HG03342 (cell line): ENCODE results near the gene PAXX.

Experiments used
- ATAC-seq: cut with Tn5 transposase; IDR thresholded peaks from one replicate; pipeline ENCODE4 v1.9.1; 2021; ENCODE audit warnings: mild to moderate bottlenecking, moderate library complexity; ENCODE audit not compliant: unreplicated experiment

Gene PAXX

DNA sequence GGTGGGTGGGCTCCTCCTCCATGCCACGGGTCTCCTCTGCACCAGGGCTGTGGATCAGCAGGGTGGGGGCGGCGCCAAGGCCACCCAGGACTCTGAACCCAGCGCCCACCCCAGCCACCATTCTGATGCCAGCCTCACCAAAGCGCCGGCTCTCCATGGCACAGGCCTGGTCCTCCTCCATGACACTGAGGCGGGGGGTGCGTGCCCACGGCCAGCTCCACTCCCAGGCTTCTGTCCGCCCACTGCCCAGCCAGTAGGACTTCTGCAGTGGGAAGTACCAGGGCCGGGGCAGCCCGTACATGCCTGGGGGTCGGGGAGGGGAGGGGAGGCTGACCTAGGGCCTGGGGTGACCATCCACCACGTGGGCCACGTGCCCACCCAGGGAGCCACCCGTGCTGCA lies 24.2 kb downstream of the PAXX start:
- ATAC-seq, result no peak

DNA sequence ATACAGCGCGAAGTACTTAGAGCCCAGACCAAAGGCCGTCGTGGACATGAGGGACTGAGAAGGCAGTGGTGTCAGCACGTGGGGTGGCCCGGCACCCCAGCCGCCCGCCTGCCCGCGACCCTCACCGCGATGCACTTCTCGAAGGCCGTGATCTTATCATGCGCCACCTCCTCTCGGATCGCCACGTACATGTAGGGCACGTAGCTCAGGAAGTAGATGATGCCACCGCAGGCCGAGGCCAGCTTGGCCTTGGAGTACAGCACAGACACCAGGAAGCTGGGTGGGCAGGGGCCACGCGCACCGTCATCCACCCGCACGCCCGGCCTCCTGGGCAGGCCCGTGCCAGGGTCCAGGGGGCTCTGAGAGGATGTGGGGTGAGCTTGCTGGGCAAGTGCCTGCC lies 24.8 kb downstream of the PAXX start:
- ATAC-seq, result no peak

DNA sequence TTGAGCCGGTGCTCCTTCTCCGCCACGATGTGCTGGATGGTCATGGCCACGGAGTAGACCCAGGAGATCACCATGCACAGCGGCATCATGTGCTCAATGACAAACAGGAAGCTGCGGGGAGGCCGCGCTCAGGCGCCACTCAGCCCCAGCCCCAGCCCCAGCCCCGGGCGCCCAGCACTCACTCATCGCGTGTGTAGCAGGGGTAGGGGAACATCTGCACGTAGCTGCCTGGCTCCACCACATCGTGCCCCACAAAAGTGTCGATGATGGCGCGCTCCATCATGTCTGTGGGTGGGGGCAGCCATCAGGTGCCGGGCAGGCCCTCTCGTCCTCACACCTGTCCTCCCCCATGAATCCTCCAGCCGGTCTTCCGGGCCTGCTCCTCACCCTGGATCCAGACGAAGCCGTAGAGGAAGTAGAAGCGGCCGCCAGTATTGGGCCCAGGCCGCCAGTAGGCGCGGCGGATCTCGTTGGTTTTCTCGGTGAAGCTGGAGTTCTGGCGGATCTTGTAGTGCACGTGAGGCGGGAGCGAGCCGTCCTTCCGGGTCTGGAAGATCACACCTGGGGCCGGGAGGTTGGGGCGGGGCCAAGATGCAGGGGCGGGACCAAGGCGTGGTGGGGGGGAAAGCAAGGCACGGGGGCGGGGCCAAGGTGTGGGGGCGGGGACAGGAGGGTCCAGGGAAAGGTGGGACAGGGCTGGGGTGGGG lies 25.7 kb downstream of the PAXX start:
- no peak for ATAC-seq

DNA sequence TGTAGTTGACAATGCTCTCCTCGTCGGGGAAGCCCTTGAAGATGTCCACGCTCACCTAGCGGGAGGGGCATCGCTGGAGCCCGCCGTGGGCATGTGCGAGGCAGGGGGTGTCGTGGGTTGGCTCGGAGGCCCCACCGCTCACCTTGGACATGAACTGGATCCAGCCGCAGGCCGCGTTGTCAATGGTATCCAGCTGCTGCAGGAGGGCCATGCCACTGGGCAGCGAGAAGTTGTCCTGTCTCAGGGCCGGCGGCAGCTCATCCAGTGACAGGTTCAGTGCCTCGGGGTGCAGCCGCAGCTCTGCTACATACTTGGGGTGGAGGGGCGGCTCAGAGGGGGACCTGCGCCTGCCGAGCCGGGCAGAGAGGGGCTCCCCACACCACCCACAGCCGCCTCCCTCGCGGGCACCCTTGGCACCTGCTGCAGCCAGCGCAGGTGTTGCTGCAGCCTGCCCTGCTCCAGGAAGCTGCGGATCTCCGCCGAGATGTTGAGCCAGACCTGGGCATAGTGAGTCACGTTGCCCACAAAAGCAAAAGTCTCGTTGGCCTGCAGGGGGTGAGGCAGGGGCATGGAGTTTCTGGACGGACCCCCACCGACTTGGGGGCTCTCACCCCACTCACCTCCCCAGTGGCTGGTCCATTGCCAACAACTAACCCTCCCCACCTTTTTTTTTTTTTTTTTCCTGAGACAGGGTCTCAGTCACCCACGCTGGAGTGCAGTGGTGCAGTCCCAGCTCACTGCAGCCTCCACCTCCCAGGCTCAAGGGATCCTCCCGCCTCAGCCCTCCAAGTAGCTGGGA lies 26.7 kb downstream of the PAXX start:
- no peak for ATAC-seq

DNA sequence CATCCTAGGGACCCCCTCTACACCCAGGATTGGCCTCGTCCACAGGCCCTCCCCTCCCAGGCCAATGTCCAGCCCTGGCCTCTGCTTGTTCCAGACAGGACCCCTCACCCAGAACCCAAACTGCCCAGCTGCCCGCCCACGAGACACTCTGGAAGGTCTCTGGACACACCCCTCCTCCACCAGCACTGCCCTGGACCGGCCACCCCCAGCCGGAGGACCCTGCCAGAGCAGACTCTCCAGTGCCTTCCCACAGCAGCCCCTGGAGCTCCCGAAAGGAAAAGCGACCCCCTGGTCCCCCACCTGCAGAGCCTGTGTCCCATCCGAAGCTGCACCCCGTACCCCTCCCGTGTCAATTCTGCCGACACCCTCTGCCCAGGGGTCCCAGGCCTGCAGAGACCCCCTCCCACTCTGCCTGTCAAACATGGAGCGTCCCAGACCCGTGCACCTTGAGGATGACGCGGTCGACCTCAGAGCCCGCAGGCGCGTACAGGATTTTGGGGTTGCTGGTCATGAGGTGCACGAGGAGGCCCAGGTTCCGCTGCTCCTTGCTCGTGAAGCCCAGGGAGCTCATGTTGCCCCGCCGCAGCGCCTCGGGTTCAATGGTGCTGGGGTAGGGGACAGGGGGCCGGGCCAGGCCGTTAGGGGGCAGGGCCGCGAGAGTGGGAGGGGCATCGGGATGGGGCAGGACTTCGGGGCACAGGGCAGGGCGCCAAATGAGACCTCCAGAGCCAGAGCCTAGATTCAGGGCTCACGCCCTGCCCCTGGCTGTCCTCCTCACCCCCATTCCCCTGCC lies 27.9 kb downstream of the PAXX start:
- ATAC-seq, result no peak

DNA sequence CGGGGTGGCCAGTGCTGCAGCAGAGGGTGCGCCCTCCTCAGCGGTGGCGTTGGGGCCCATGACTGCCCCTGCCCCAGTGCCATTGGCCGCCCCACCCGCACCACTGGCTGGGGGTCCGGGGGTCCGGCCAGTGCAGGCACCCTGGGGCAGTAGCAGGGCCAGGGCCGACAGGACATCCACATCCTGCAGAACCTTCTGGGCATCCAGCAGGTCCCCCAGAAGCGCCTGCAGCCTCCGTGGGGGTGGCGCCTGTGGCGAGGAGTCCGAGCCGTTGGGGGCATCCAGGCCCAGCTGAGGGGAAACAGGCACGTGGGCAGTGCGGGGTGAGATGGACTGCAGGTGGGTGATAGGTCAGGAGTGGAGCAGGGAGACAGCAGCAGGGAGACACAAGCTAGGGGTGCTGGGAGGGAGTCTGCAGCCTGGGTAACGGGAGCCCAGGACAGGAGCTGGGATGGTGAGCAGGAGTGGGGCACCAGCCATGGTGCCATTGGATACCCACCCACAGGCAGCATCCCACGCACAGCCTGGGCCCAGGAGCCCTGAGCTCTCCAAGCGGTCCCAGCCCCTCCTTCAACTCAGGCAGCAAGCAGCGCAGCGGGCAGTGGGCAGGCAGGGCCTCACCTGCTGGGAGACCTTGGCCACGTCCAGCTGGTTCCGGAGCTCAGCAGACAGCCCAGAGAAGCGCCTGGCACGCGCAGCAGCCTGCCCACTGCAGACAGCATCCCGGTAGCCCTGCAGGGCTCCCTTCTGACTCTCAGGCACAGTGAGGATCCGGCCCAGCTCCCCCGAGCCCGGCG lies 28.7 kb downstream of the PAXX start:
- no peak for ATAC-seq

DNA sequence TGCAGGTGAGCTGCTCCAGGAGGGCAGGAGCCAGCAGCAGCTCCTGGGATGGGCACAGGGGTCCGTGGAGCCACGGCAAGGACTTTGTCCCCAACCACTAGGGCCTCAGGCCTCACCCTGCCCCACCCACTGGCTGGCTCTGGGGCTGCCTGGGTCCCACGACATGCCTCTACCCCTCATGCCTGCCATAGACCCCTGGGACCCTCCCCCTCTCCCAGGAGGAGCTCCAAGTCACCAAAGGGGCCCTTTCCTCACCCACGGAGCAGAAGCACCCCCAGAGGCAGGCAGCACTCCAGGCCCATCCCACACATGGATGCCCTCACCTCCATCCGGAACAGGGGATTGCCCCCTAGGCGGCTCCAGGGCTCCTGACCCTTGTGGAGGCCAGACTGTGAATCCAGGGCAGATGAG lies 29.4 kb downstream of the PAXX start:
- no peak for ATAC-seq

DNA sequence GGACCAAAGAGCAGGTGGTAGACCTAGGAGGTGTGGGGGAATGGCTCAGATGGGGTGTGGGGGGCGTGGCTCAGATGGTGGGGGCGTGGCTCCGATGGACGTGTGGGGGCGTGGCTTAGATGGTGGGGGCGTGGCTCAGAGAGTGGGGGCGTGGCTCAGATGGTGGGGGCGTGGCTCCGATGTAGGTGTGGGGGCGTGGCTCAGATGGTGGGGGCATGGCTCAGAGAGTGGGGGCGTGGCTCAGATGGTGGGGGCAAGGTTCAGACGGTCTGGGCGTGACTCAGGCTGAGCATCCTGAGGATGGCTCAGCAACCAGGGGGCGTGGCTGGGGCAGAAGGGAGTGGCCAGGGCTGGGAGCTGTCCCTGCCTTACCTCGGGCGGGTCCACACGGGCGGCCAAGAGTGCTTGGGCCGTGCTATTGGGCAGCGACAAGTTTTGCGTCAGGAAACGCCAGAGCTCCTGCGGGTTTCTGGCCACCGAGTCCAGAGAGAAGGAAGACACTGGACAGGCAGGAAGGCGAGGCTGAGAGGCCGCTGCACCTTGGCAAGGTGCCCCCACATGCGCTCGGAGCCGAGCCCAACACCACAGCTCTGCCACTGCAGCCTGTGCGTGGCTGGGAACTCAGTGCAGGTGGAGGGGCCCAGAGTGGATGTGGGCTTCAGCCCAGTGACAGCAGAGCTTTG lies 29.9 kb downstream of the PAXX start:
- ATAC-seq, result no peak

DNA sequence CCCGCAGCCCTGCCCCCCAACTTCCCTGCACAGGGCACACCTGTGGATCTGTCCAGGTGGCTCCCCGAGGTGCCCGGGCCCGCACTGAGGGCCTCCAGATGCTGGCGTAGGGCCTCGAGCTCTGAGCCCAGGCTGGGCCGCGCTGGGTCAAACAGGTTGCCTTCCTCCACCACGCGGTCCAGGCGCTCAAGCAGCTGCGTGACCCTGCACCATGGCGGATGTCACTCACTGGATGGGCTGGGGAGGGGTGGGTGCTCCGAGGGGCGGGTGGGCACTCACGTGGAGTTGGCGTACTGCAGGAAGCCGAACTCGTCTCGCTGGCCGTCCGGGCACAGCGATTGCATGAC lies 30.4 kb downstream of the PAXX start:
- ATAC-seq, result no peak

DNA sequence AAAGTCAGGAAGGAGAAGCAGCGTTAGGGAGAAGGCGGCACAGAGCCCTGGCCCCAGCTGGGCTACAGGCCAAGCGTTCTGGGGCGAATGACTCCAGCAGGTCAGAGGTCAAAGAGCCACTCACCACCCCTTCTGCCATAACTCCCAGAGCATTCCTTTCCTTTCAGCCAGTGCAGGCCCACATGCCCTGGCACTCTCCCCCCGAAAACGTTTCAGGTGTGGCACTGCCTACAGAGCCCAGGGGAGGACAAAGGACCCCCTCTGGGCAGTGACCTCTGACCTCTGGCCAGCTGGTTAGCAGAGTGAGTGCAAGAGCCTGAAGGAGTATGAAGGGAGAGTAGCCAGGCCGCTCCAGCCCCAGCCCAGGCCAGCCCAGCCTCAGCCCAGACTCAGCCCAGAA lies 30.9 kb downstream of the PAXX start:
- ATAC-seq, result no peak

DNA sequence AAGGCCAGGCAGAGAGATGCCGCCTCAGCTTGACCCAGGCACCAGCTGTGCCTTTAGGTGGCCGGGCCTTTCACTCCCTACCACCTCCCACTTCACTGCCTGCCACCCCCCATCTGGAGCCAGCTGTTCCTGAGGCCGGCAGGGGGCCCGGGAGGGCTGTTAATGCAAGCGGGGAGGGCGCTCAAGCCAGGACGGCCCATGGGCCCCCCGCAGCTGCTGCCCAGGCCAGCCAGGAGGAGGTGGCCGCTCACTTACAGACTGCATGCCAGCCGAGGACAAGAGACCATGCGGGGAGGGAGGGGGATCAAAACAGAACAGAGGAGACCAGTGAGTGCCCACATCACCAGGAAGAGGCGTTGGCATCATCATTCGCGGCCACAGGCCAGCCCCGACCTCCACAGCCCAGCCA lies 31.4 kb downstream of the PAXX start:
- no peak for ATAC-seq

DNA sequence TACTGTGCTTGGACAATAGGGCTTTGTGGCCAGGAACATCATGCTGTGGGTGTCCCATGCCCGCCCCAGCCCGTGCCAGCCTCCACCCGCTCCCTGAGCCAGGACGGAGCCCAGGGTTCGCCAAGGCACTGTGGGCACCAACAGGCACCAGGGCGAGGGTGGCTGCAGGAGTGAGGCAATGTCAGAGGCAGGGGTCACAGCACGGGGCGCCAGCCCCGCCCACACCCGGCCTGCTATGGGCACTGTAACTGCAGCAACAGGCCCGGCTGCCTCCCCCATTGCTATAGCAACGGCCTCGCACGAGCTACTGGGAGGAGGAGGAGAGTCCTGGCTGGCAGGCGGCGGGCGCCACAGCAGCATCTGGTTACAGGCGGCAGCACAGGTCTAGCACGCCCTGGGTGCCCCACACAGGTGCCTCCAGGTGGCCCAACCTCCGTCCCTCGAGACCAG lies 33.3 kb downstream of the PAXX start:
- ATAC-seq, result no peak

DNA sequence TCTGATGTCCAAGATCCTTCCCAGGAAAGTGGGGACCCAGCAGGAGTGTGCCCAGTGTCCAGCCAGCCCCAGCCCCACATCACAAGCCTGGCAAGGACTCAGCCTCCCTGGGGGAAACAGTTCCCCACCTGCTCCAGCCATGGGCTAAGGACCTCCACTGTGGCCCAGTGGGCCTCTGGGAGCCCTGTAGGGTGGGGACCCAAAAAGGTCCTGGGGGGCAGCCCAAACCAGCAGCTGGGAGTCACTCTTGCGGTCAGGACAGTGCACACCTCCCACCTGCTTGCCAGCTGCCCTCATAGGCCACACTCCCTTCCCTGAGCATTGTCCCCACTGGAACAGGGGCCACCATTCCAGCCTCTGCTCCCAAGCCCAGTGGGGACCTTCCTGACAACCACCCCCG lies 34.2 kb downstream of the PAXX start:
- ATAC-seq, result no peak

DNA sequence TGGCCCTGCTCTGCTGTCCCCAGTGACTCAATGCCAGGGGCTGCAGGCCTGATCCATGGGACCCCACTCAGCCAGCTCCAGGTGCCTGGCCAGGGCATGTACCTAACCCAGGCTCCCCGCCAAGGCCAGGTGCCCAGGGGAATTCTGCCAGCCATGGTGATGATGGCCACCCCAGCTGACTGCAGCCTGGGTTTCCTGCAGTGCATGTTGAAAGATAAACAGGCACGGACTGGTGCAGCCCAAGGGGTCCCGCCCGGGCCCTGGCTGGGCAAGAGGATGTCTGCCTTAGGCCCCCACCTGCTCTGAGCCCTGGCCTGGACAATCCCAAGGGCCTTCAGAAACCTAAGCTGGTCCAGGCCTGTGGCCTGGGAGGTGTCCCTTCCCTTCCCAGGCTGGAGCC lies 34.6 kb downstream of the PAXX start:
- ATAC-seq, result no peak

DNA sequence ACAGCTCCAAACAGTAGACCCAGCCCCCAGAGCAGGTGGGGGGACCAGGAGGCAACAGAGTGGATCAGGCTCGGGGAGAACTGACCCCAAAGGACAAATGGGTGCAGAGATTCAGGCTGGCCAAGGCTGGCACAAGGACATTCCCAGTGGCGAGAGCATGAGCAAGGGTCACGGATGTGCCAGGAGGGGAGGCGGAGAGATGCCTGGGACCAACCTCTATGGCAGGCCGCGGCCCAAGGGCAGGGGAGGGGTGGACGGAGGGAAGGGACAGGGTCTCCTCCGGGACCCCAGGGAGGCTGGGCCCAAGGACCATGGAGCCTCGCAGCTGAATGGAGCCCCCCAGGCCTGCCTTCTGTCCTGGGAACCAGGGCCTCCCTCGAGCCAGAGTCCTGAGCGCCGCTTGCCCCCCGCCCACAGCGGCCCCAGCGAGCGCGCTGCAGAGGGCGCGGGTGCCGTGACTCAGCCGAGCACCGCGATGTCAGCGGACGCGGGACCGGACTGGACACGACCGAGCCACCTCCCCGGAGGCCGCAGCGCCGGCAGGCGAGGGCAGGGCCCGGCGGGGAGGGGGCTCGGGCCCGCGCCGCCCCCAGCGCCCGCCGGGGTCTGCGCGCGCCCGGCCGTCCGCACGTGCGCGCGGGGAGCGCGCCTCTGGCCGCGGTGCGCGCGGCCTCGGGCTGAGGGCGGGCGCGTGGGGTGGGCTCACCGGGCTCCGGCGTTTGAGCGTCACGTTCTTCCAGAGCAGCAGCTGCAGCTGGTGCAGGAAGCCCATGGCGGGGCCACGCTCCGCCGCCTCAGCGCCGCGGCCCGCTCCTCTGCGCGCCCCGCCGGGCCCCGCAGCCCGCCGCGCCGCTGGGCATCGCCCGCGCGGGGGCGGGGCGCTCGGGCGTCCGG lies 35.4 kb downstream of the PAXX start, which contains the start of gene ABCA2:
Gene ABCA2 (minus strand): TSS at position 869 of the 894 bp plus-strand sequence. CDS start 97 bp downstream, at position 772.
- ATAC-seq, result no peak

DNA sequence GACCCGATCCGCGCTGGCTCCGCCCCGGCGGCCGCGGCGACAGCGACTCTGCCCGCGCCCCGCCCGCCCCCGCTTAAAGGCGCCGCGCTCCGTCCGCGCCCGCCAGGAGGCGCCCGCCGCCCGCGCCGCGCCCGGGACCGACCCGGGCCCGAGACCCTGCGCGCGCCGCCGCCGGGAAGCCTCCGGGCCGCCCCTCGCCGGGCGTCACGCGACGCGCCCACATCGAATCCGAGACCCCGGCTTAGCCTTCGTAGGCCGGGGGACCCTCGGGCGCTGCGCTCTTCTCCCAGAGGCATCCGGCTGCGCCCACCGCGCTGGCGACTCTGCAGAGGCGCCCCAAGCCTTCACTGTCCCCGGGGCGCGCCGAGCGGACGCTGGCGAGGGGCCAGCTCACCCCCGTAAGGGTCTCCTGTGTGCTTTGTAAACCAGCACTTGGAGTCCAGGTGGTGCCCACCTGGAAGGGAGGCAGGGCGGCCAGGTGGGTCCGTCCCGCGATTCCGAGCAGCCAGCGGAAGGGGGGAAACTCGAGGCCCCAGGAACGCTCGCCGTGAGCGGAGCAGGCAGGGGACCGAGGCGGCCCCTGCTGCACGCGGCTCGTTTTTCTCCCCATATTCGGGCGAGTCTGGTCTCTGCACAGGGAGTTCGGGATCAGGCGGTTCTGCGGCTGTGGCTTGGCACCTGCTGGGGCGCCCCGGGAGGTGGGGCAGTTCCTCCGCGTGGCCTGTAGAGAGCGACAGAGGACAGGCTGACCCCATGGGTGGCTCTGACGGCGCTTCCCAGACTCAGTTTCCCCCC lies 36.2 kb downstream of the PAXX start:
- ATAC-seq, result peak; percentile 48

DNA sequence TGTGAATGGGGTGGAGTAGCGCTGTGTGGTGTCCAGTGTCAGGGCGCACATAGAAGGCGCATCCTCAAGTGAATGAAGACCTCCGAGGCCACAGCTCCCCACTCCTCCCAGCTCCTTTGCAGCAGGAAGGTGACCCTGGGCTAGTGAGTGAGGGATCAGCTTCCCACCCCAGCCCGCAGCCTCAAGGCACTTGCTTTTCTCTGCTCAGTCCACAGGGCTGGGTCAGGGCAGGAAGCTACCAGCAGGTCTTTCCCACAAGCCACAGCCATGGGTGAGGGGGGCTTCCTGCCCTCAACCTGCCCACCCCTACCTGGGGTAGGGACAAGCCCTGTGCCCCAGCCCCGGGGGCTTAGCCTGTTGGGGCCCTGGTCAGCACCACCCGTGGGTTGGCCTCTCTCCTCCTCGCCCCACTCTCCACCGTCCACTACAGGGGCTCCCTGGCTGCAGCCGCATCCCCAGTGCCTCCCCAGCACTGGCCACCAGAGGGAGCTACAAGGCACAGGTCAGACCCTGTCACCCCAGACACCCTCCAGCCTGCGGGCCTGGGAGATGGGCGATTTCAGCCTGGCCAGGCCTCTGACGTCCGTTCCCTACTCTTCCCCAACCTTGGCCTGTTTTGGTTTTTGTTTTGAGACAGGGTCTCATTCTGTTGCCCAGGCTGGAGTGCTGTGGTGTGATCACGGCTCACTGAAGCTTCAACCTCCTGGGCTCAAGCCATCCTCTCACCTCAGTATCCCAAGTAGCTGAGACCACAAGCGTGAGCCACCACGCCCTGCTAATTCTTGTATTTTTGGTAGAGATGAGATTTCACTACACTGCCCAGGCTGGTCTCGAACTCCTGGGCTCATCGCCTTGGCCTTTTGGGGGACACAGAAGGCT lies 37.1 kb downstream of the PAXX start:
- ATAC-seq, result no peak
